Measurements from ENCODE around the gene TTC9B. TPM values are rescaled to one million over a fixed set of nuclear protein-coding genes. Genes with fewer than 3 reads are reported as not detected.
"Not testable (repeated sequence)": the region's sequence is repeated elsewhere in the genome, so short reads cannot be mapped to it uniquely, and the experiment has no call there.

Gene TTC9B
- total and polyA plus RNA-seq, 8 donors, result 0.35 to 0.37 TPM; not detected in 6

GRCh38 chr19:40223135-40223822, 5.1 kb upstream of the TTC9B start:
- Histone ChIP-seq H3K27ac (no peak overlapping the region), H3K36me3 (no peaks in the 10 kb centered on the region), H3K4me3 (no peak overlapping the region), H3K27me3 (peaks cover 6 to 95% (median 54%) of the 10 kb centered on the region in 3 donors), H3K4me1 (peaks cover 13 to 35% (median 24%) of the 10 kb centered on the region in 4 donors), H3K9me3 (no peaks in the 10 kb centered on the region)
- TF ChIP-seq POLR2AphosphoS5 (IDR thresholded peaks at IDR 0.05) (no peak), CTCF (IDR thresholded peaks at IDR 0.05) (no peak), POLR2A (IDR thresholded peaks at IDR 0.05) (no peak), EP300 (IDR thresholded peaks at IDR 0.05) (no peak)
- WGBS, 5 donors, result 21 to 50% (median 21%) methylated on average over 5 to 48 of the region's 48 CpGs
- intact Hi-C loops (cut with DNase I; ENCODE audit: low total_unique reads), result loop anchor here (5.0 kb wide), 1 partner anchor 86 kb away; no protein-coding TSS in a partner anchor
- peak; percentile 30 to 66 for DNase-seq

DNA sequence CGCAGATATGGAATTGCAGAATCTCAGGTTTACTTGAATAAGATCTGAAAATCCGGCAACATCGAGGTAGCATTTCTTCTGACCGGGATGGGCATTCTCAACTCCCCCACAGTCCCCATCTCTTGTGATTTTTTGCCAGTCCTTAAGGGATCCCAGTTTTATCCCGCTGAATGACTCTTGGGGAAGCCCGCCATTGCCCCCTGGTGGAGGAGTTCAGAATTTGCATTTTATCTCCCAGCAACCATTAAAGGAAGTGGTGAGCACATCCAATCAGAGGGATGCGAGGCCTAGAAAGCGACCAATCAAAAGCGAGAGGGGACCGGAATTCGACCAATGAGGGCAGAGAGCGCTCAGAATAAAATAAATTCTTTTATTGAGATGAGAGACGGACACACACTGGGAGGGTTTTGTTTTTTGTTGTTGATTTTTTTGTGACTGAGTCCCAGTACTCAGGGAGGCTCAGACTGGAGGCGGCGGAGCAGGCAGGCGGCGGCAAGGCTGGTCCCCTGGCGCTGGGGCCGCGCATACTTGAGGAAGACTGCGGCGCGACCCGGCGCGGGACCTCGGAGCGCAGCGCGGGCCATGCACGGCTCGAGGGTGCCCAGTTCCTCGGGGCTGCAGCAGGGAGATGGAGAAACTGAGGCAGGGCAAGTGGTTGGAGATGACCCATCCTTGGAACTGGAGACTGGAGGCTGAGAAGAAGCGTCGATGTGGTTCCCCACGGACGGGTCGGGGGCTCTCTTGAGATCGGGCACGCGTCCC, 3.9 kb upstream of the TTC9B start:
- 48 to 67% (median 63%) methylated on average over 38 to 41 of the region's 41 CpGs for WGBS, 5 donors
- Histone ChIP-seq H3K4me3 (no peak overlapping the region), H3K27ac (no peak overlapping the region), H3K4me1 (peaks cover 13 to 47% (median 36%) of the 10 kb centered on the region in 4 donors), H3K36me3 (no peaks in the 10 kb centered on the region), H3K27me3 (peaks cover 18 to 97% (median 65%) of the 10 kb centered on the region in 3 donors), H3K9me3 (no peaks in the 10 kb centered on the region)
- no peak for TF ChIP-seq POLR2A (IDR thresholded peaks at IDR 0.05)
- TF ChIP-seq CTCF (IDR thresholded peaks at IDR 0.05), result peak in 5 of 7 experiments; percentile 77 to 91 (median 90)
- intact Hi-C loops (cut with DNase I; ENCODE audit: low total_unique reads), result loop anchor here (5.0 kb wide), 1 partner anchor 85 kb away; no protein-coding TSS in a partner anchor
- peak; percentile 77 to 93 for DNase-seq

- Histone ChIP-seq H3K9me3 (no peaks in the 10 kb centered on the region), H3K27me3 (peaks cover 18 to 97% (median 66%) of the 10 kb centered on the region in 3 donors), H3K27ac (no peak overlapping the region), H3K4me3 (no peak overlapping the region), H3K36me3 (no peaks in the 10 kb centered on the region), H3K4me1 (peaks cover 1 to 43% (median 27%) of the 10 kb centered on the region in 4 donors)
- TF ChIP-seq POLR2A (IDR thresholded peaks at IDR 0.05) (no peak), EP300 (IDR thresholded peaks at IDR 0.05) (no peak), POLR2AphosphoS5 (IDR thresholded peaks at IDR 0.05) (no peak), CTCF (IDR thresholded peaks at IDR 0.05) (no peak)
- DNase-seq, result no peak
- intact Hi-C loops (cut with DNase I; ENCODE audit: low total_unique reads), result loop anchor here (5.0 kb wide), 1 partner anchor 83 kb away; no protein-coding TSS in a partner anchor
- 76 to 88% (median 82%) methylated on average over 9 of the region's 9 CpGs for WGBS, 5 donors
These were observed 2.5 kb upstream of the TTC9B start for GRCh38 chr19:40220674-40221073.

DNA sequence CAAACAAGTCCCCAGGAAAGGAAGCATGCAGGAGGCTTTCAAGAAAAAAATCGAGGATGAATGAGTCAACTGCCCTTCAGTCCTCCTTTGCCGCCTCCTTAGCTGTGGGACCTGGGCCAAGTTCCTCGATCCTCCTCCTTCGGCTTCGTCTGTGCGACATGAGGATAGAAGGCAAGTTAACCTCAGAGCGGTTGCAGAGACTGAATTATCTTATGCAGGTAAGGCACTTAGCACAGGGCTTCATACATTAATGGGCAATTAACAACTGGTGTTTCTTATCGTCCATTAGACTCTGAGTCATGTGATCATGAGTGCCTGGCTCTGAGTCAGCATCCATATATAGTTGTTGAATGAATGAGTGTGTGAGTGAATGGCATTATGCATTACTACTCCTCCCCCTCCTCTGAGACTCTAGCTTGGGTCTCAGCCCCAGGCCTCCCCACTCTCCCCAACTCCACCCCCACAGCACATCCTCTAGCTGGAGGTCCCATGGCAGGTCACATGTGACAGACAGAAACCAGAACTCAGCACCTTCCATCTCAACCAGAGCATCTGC, 1.6 kb upstream of the TTC9B start:
- no peak for DNase-seq
- H3K4me1 ChIP-seq, result peaks cover 0 to 38% (median 24%) of the 10 kb centered on the region in 4 donors
- WGBS, 5 donors, result 31 to 43% (median 36%) methylated on average over 8 of the region's 8 CpGs
- H3K27ac ChIP-seq, result no peak overlapping the region
- H3K36me3 ChIP-seq, result no peaks in the 10 kb centered on the region
- TF ChIP-seq POLR2AphosphoS5 (IDR thresholded peaks at IDR 0.05) (no peak), EP300 (IDR thresholded peaks at IDR 0.05) (no peak), CTCF (IDR thresholded peaks at IDR 0.05) (no peak), POLR2A (IDR thresholded peaks at IDR 0.05) (no peak)
- H3K27me3 ChIP-seq, result peaks cover 18 to 95% (median 58%) of the 10 kb centered on the region in 3 donors
- H3K4me3 ChIP-seq, result no peak overlapping the region
- no peaks in the 10 kb centered on the region for H3K9me3 ChIP-seq
- intact Hi-C loops (cut with DNase I; ENCODE audit: low total_unique reads), result loop anchor here (5.0 kb wide), 1 partner anchor 82 kb away; no protein-coding TSS in a partner anchor

DNA sequence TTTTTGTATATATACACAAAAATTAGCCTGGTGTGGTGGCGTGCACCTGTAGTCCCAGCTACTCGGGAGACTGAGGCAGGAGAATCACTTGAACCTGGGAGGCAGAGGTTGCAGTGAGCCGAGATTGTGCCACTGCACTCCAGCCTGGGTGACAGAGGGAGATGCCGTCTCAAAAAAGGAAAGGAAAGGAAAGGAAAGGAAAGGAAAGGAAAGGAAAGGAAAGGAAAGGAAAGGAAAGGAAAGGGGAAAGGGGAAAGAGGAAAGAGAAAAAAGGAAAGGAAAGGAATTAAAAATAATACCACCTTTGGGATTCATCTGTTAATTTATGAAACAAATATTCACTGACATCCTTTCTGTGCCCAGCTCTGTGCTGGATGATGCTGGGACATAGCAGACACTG, 845 bp upstream of the TTC9B start:
- DNase-seq; H3K9me3 ChIP-seq; H3K4me3 ChIP-seq; intact Hi-C loops (cut with DNase I; ENCODE audit: low total_unique reads); H3K27ac ChIP-seq; H3K36me3 ChIP-seq: not testable (repeated sequence)
- H3K27me3 ChIP-seq, result peaks cover 18 to 87% (median 51%) of the 10 kb centered on the region in 3 donors
- peaks cover 0 to 38% (median 24%) of the 10 kb centered on the region in 4 donors for H3K4me1 ChIP-seq
- WGBS, 5 donors, result 68 to 89% (median 85%) methylated on average over 4 of the region's 4 CpGs

Measured in stomach (tissue), 9 donors.